HL-60 (cell line): ENCODE measurements around the gene RHOV.

Experiments used
- CTCF ChIP-seq: IDR thresholded peaks from one replicate; pipeline ENCODE4 v1.5.1; 2011; ENCODE audit warnings: low read length, control low read depth, inconsistent platforms; ENCODE audit not compliant: insufficient read depth
- POLR2AphosphoS5 ChIP-seq: IDR thresholded peaks from 2 replicates; pipeline ENCODE4 v1.6.1; 2012; ENCODE audit warnings: low read depth

DNA sequence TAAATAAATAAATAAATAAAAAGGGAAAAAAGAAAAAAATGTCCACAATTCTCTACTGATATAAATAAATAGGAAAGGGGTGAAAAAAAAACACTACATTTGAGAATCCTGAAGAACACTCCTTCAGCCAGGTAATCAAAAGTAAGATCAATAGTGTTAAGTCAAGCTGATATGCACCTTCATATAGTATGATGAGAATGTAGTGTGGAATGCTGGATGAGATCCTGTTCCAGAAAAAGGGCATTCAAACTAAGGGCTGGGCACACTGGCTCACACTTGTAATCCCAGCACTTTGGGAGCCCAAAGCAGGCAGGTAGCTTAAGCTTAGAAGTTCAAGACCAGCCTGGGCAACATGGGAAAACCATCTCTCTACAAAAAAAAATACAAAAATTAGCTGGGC lies 15.1 kb upstream of the RHOV start:
- no peak for TF ChIP-seq CTCF
- TF ChIP-seq POLR2AphosphoS5, result no peak
